Cardiac fibroblast (primary cell): ENCODE data around the gene TOP2B.

ENCODE experiments used
- DNase-seq, 2 donors: peaks; one replicate each; pipeline versions ENCODE4 v3.0.0 to v3.0.0-alpha.2; 2010; ENCODE audit warnings: low read depth in 2 of 2
- H3K4me3 ChIP-seq, 2 donors: replicated peaks in 1 of 2; 1 replicate in 1 of 2; 2 replicates in 1 of 2; pipeline ENCODE4 v1.5.1; 2011; ENCODE audit warnings: low read depth in 2 of 2, low read length in 2 of 2, mild to moderate bottlenecking in 2 of 2, moderate library complexity in 1 of 2
- CTCF ChIP-seq: IDR thresholded peaks from one replicate; pipeline ENCODE4 v1.5.1; 2011; ENCODE audit warnings: low read depth, mild to moderate bottlenecking, low read length, inconsistent platforms

TOP2B gene

DNA sequence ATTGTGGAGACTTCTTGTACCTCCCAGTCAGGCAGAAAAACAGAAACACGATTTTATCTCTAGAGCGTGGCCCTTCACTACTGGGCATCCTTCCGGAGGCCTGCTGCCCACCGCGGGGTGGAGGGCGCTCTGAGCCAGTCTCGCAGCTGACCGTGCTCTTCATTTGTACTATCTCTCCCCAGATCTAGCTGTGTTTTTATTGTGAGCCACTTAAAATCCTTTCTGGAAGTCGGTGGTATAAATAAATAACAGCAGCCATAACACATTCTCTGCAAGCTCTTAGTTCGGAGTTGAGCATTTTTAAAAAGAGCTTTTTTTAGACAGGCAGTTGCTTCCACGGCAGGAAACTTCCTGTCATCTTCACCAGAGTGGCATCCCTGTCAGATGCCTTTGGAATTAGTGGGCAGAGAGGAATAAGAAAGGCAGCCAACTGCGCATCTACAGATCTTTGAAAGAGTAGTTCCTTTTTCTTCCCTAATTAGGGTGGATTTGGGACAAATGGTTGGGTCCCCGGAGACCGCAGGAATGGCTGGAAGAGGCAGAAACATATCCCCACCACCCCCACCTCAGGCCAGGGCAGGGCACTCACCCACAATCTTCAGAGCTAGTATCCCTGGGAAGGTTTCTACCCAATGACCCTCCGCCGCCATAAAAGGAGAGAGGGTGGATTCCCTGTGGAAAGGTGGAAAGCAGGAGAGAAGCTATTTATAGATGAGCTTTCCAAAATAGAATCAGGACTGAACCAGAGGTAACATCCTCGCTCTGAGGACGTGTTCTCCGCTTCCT, 91.1 kb downstream of the TOP2B start:
- peak in 1 of 2 donors; percentile 69 for DNase-seq
- no peak overlapping the region for H3K4me3 ChIP-seq
- TF ChIP-seq CTCF: no peak

DNA sequence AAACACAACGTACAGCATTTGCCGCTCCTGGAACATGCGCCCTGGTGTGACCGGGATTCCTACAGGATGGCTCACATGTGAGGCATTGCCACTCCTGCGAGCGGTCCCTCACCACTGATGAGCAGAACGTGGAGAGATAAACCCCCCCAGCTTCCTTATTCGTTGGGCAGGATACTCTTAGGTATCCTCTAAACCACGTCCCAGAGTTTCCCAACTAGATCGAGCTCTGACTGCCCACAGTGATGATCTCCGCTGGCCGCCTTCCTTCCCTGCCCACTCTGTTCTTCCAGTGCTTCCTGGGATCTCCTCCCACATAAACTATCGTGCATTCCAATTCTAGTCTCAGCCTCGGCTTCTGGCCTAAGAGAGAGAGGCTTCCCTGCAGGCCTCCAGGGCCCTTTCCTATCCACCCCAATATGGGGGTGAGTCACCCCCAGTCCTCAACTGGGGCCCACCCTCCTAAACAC, 91.8 kb downstream of the TOP2B start:
- TF ChIP-seq CTCF: no peak
- peak; percentile 30 to 69 for DNase-seq
- H3K4me3 ChIP-seq: no peak overlapping the region

- no peak overlapping the region for H3K4me3 ChIP-seq
These were observed 92.4 kb downstream of the TOP2B start for GRCh38 chr3:25572336-25572735.

GRCh38 chr3:25571285-25571684, 93.4 kb downstream of the TOP2B start:
- no peak for DNase-seq
- no peak overlapping the region for H3K4me3 ChIP-seq
- TF ChIP-seq CTCF: no peak

More at GRCh38 chr3:25572336-25572735, 92.4 kb downstream of the TOP2B start:
- TF ChIP-seq CTCF: no peak
- no peak for DNase-seq

DNA sequence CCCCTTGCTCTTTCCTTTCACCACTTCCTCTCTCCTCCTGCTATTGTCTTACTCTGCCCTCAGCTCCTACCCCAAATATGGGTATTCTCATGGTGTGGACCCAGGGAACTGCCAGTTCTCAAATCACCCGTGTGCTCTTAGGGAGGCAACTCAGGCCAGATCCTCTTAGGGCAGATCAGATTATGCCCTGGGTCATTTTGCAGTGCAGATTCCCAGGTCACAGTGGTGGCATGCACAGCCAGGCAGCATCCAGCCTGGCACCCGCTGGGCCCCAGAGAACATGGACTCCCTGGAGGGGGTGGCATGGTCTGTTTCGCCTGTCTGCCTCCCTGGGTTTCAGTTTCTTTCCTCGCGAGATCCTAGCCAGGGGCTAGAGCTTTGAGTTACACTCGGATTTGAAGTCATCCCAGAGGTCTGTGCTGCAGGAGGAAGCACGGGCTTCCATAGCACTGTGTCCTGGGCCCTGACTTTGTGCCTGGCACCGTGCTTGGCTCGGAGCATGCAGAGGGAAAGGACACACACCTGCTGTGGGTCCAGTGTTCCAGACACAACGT, 96.1 kb downstream of the TOP2B start:
- no peak for DNase-seq
- no peak for TF ChIP-seq CTCF
- no peak overlapping the region for H3K4me3 ChIP-seq

- TF ChIP-seq CTCF: no peak
- DNase-seq: no peak
- H3K4me3 ChIP-seq: no peak overlapping the region
These were observed 96.7 kb downstream of the TOP2B start for GRCh38 chr3:25567806-25568524.
